Uterus (tissue), 2 donors: ENCODE results near the gene RASA2.

Source experiments
- POLR2A ChIP-seq, 2 donors: fragments of 450-650 bp; IDR thresholded peaks; one replicate each; pipeline ENCODE4 v1.6.1; 2016; ENCODE audit warnings: antibody characterized with exemption in 2 of 2, mild to moderate bottlenecking in 1 of 2, moderate library complexity in 1 of 2
- TF ChIP-seq, protein P1 (sequence below), 4 experiments: fragments of 200-600 bp in 2 of 4; fragments of 450-650 bp in 2 of 4; sonication (generic) in 2 of 4; IDR thresholded peaks; one replicate each; pipeline ENCODE4 v1.5.1; 2016 to 2019; ENCODE audit warnings: antibody characterized with exemption in 4 of 4, mild to moderate bottlenecking in 2 of 4, moderate library complexity in 1 of 4

DNA sequence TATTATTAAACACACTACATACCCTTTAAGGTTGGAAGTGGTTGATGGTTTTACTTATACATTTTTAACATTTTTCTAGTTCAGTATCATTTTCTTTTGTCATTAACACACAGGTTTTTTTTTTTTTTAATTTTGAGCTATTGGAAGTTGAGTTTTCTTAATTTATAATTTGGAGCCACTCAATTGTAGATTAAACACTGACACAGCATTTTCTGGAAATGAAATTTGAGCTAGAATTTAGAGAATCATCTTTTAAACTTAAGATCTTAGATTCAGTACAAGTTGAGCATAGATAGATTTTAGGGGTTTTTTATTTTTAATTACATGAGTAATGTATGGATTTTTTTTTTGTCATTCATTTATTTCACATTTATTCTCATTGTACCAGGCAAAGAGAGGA is 35.0 kb downstream of the RASA2 start:
- TF ChIP-seq, protein P1, sequence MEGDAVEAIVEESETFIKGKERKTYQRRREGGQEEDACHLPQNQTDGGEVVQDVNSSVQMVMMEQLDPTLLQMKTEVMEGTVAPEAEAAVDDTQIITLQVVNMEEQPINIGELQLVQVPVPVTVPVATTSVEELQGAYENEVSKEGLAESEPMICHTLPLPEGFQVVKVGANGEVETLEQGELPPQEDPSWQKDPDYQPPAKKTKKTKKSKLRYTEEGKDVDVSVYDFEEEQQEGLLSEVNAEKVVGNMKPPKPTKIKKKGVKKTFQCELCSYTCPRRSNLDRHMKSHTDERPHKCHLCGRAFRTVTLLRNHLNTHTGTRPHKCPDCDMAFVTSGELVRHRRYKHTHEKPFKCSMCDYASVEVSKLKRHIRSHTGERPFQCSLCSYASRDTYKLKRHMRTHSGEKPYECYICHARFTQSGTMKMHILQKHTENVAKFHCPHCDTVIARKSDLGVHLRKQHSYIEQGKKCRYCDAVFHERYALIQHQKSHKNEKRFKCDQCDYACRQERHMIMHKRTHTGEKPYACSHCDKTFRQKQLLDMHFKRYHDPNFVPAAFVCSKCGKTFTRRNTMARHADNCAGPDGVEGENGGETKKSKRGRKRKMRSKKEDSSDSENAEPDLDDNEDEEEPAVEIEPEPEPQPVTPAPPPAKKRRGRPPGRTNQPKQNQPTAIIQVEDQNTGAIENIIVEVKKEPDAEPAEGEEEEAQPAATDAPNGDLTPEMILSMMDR (IDR thresholded peaks at IDR 0.05): no peak
- no peak for TF ChIP-seq POLR2A (IDR thresholded peaks at IDR 0.05)
